Measurements from ENCODE around the gene RSRC2.

GRCh38 chr12:122491991-122492390, 34.7 kb downstream of the RSRC2 start:
- no peak for TF ChIP-seq POLR2A (IDR thresholded peaks at IDR 0.05)
- no peak for TF ChIP-seq CTCF (IDR thresholded peaks at IDR 0.05)
